ENCODE results near the gene TXN.

The TXN gene

DNA sequence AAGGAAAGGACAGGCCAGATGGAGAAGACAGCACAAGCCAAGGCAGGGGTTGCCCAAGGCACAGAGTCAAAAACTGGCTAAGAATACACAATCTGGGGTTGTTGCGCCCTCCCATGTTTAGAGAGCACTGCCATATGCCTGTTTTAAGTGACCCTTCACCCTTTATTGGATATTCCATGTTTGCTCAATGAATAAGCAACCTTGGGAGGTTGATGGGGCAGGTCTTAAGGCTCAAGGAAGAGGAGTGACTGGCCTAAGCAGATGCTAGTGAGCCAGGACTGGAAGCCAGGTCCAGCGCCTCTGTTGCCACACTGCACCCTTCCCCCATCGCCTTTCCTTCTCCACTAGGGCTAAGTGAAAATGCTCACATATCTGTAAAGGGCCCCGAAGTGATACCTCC, 6.7 kb downstream of the TXN start:
- Histone ChIP-seq H3K27me3 (ENCODE audit: insufficient read depth, poor library complexity, severe bottlenecking) (no peaks in the 10 kb centered on the region), H3K9me3 (ENCODE audit: severe bottlenecking) (no peaks in the 10 kb centered on the region), H3K4me3 (ENCODE audit: severe bottlenecking) (no peak overlapping the region), H3K36me3 (ENCODE audit: low read depth) (peaks cover 76% of the 10 kb centered on the region), H3K4me1 (ENCODE audit: insufficient read depth, poor library complexity, severe bottlenecking) (peaks cover 21% of the 10 kb centered on the region), H3K27ac (ENCODE audit: poor library complexity, severe bottlenecking) (no peak overlapping the region)
- TF ChIP-seq, protein P1, sequence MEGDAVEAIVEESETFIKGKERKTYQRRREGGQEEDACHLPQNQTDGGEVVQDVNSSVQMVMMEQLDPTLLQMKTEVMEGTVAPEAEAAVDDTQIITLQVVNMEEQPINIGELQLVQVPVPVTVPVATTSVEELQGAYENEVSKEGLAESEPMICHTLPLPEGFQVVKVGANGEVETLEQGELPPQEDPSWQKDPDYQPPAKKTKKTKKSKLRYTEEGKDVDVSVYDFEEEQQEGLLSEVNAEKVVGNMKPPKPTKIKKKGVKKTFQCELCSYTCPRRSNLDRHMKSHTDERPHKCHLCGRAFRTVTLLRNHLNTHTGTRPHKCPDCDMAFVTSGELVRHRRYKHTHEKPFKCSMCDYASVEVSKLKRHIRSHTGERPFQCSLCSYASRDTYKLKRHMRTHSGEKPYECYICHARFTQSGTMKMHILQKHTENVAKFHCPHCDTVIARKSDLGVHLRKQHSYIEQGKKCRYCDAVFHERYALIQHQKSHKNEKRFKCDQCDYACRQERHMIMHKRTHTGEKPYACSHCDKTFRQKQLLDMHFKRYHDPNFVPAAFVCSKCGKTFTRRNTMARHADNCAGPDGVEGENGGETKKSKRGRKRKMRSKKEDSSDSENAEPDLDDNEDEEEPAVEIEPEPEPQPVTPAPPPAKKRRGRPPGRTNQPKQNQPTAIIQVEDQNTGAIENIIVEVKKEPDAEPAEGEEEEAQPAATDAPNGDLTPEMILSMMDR (IDR thresholded peaks at IDR 0.05; ENCODE audit: poor library complexity, severe bottlenecking) = no peak
- DNase-seq (ENCODE audit: low spot score) (no peak), ATAC-seq (ENCODE audit: low read depth) (no peak)

DNA sequence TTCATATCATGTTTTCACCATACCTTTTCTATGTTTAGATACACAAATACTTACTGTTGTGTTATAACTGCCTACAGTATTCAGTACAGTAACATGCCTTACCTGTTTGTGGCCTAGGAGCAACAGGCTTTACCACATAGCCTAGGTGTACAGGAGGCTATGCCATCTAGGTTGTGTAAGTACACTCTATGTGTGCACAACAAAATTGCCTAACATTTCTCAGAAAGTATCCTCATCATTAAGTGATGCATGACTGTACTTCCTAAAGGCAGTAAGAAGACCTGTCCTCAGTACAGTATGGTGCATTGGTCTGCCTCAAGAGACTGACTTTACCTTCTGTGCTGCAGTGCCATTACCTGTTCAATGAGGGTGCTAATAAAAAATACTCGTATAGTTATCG, 7.9 kb downstream of the TXN start:
- Histone ChIP-seq H3K36me3 (ENCODE audit: low read depth) (peaks cover 78% of the 10 kb centered on the region), H3K4me1 (ENCODE audit: insufficient read depth, poor library complexity, severe bottlenecking) (peaks cover 9% of the 10 kb centered on the region), H3K9me3 (ENCODE audit: severe bottlenecking) (no peaks in the 10 kb centered on the region), H3K27ac (ENCODE audit: poor library complexity, severe bottlenecking) (no peak overlapping the region), H3K27me3 (ENCODE audit: insufficient read depth, poor library complexity, severe bottlenecking) (no peaks in the 10 kb centered on the region), H3K4me3 (ENCODE audit: severe bottlenecking) (no peak overlapping the region)
- TF ChIP-seq, protein P1 (IDR thresholded peaks at IDR 0.05; ENCODE audit: poor library complexity, severe bottlenecking) = no peak
- peak; percentile 73 for ATAC-seq (ENCODE audit: low read depth)
- DNase-seq (ENCODE audit: low spot score) = no peak

DNA sequence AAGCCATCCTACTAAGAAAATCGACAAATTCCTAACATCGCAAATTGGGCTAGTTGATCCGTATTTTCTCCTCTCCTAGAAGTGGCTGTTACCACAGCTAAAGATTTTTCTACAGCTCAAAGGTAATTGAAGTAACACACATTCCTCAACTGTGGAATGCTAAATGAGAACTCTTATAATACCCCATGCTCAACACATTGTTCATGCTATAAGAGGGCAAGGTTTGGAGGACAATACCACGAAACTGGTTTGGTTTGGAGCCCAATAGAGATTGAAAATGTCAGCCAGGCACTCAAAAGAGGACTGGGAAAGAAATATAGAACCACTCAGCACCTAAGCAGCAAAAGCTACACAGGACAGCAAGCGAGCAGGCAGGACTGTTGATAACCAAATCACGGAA, 10.1 kb downstream of the TXN start:
- ATAC-seq (ENCODE audit: low read depth) (no peak), DNase-seq (ENCODE audit: low spot score) (no peak)
- no peak overlapping the region for H3K27ac ChIP-seq (ENCODE audit: poor library complexity, severe bottlenecking)
- peaks cover 77% of the 10 kb centered on the region for H3K36me3 ChIP-seq (ENCODE audit: low read depth)
- peaks cover 14% of the 10 kb centered on the region for H3K4me1 ChIP-seq (ENCODE audit: insufficient read depth, poor library complexity, severe bottlenecking)
- H3K27me3 ChIP-seq (ENCODE audit: insufficient read depth, poor library complexity, severe bottlenecking) = no peaks in the 10 kb centered on the region
- TF ChIP-seq, protein P1 (IDR thresholded peaks at IDR 0.05; ENCODE audit: poor library complexity, severe bottlenecking) = no peak
- H3K9me3 ChIP-seq (ENCODE audit: severe bottlenecking) = no peaks in the 10 kb centered on the region
- no peak overlapping the region for H3K4me3 ChIP-seq (ENCODE audit: severe bottlenecking)

DNA sequence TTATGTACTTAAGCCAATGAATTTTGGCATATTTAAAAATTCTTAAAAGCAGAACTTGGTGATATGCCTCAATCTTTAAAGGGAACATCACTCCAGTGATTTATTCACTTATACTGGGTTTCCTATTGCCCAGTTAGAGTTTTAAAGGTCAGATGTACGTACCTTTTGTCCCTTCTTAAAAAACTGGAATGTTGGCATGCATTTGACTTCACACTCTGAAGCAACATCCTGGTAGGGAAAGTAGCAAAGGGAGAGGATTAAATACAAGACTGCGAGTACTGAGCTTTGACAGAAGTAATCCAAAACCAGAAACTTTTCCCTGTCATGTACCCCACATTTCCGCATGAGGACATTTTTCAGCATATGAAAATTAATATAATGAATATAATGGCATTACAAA, 11.7 kb downstream of the TXN start:
- Histone ChIP-seq H3K36me3 (ENCODE audit: low read depth) (peaks cover 62% of the 10 kb centered on the region), H3K27me3 (ENCODE audit: insufficient read depth, poor library complexity, severe bottlenecking) (no peaks in the 10 kb centered on the region), H3K4me1 (ENCODE audit: insufficient read depth, poor library complexity, severe bottlenecking) (peaks cover 11% of the 10 kb centered on the region), H3K4me3 (ENCODE audit: severe bottlenecking) (no peak overlapping the region), H3K27ac (ENCODE audit: poor library complexity, severe bottlenecking) (no peak overlapping the region), H3K9me3 (ENCODE audit: severe bottlenecking) (no peaks in the 10 kb centered on the region)
- no peak for DNase-seq (ENCODE audit: low spot score)
- no peak for ATAC-seq (ENCODE audit: low read depth)
- TF ChIP-seq, protein P1 (IDR thresholded peaks at IDR 0.05; ENCODE audit: poor library complexity, severe bottlenecking) = no peak

DNA sequence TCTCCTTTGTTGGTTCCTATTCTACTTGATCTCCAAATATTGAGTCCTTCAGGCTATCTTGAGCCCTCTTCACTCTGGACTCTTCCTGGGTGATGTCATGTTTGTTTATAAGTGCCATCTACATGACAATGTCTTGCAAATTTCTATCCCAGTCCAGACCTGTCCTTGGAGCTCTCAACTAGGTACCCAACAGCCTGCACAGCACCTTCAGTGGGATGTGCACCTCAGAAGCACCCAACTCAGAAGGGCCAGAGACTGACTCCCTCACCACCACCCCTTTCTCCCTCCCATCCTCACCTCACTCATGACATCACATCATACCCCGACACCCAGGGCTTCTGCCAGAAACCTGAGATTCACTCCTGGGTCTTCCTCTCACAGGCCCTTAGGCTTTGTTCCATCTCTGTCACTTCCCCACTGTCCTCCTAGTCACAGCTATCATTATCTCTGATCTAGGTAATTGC, 14.4 kb downstream of the TXN start:
- H3K4me1 ChIP-seq (ENCODE audit: insufficient read depth, poor library complexity, severe bottlenecking) = peaks cover 8% of the 10 kb centered on the region
- H3K27me3 ChIP-seq (ENCODE audit: insufficient read depth, poor library complexity, severe bottlenecking) = no peaks in the 10 kb centered on the region
- H3K4me3 ChIP-seq (ENCODE audit: severe bottlenecking) = no peak overlapping the region
- H3K36me3 ChIP-seq (ENCODE audit: low read depth) = peaks cover 40% of the 10 kb centered on the region
- H3K9me3 ChIP-seq (ENCODE audit: severe bottlenecking) = no peaks in the 10 kb centered on the region
- ATAC-seq (ENCODE audit: low read depth) (peak; percentile 58), DNase-seq (ENCODE audit: low spot score) (no peak)
- peak overlapping the region; percentile 39 for H3K27ac ChIP-seq (ENCODE audit: poor library complexity, severe bottlenecking)
- TF ChIP-seq, protein P1 (IDR thresholded peaks at IDR 0.05; ENCODE audit: poor library complexity, severe bottlenecking) = no peak

All from RWPE2 (cell line).